Esophagus squamous epithelium (tissue), 5 donors: ENCODE data around the gene HHATL. TPM values are rescaled to one million over a fixed set of nuclear protein-coding genes. Genes with fewer than 3 reads are reported as not detected.

Experiments used
- DNase-seq: peaks from one replicate; lab custom pipeline; 2025; lab: John Stamatoyannopoulos, UW
- H3K27ac ChIP-seq, 4 donors: fragments of 200-600 bp; sonication (generic); one replicate each; pipeline ENCODE4 v1.5.1; 2016 to 2019; ENCODE audit warnings: mild to moderate bottlenecking in 1 of 4
- H3K27me3 ChIP-seq, 4 donors: fragments of 200-600 bp; sonication (generic); 1 replicate in 3 of 4; 2 replicates in 1 of 4; pipeline versions ENCODE4 v1.5.1 to v1.6.0; 2017 to 2021; ENCODE audit warnings: antibody characterized with exemption in 1 of 4
- H3K36me3 ChIP-seq, 3 donors: fragments of 200-600 bp; sonication (generic); one replicate each; pipeline ENCODE4 v1.5.1; 2016 to 2019
- H3K4me1 ChIP-seq, 3 donors: fragments of 200-600 bp; sonication (generic); one replicate each; pipeline ENCODE4 v1.5.1; 2017 to 2019
- H3K4me3 ChIP-seq, 4 donors: fragments of 200-600 bp; sonication (generic); 1 replicate in 3 of 4; 2 replicates in 1 of 4; pipeline ENCODE4 v1.5.1; 2016 to 2019; ENCODE audit warnings: mild to moderate bottlenecking in 2 of 4, moderate library complexity in 1 of 4
- H3K9me3 ChIP-seq, 3 donors: fragments of 200-600 bp; sonication (generic); one replicate each; pipeline ENCODE4 v1.5.1; 2016 to 2019
- CTCF ChIP-seq, 6 experiments: fragments of 450-650 bp in 4 of 6; fragments of 200-600 bp in 2 of 6; sonication (generic) in 2 of 6; IDR thresholded peaks; one replicate each; pipeline ENCODE4 v1.5.1; 2016 to 2019; ENCODE audit warnings: antibody characterized with exemption in 6 of 6, mild to moderate bottlenecking in 4 of 6, moderate library complexity in 4 of 6
- POLR2A ChIP-seq, 4 donors: fragments of 450-650 bp; IDR thresholded peaks; one replicate each; pipeline ENCODE4 v1.6.1; 2017; ENCODE audit warnings: antibody characterized with exemption in 4 of 4, mild to moderate bottlenecking in 4 of 4, moderate library complexity in 3 of 4
- WGBS, 2 donors: methylation state at CpG; one replicate each; pipeline ENCODE4 v1.1.5; 2018; 5-methylcytosine and 5-hydroxymethylcytosine counted together
- intact Hi-C: fragments of 100-400 bp; cut with DNase I; formaldehyde crosslinking; loops from one replicate; pipeline ENCODE4 v1.15.0; 2022
- total RNA-seq, 4 donors: library from RNA; depleted of rRNA; stranded (reverse); fragments of >200 nt; gene quantifications; one replicate each; pipeline ENCODE4 v1.1.0, GENCODE V29; 2016
- donor health status: DM: yes; HTN: yes; CAD: no.

The HHATL gene
- total RNA-seq, 4 donors from 2014 or later, result not detected

GRCh38 chr3:42739401-42740158, 37.0 kb upstream of the HHATL start:
- no peak for DNase-seq
- TF ChIP-seq POLR2A (IDR thresholded peaks at IDR 0.05) (no peak), CTCF (IDR thresholded peaks at IDR 0.05) (no peak)
- Histone ChIP-seq H3K9me3 (no peaks in the 10 kb centered on the region), H3K4me3 (no peak overlapping the region), H3K36me3 (no peaks in the 10 kb centered on the region), H3K27ac (no peak overlapping the region), H3K27me3 (no peaks in the 10 kb centered on the region), H3K4me1 (peaks cover 0 to 7% (median 5%) of the 10 kb centered on the region in 3 donors)
- 88% methylated on average over 6 to 9 of the region's 12 CpGs for WGBS, 2 donors
- intact Hi-C loops, result loop anchor here (10.0 kb wide), 1 partner anchor 155 kb away; the partner anchor contains the start of gene SEC22C

- no peak for DNase-seq
- Histone ChIP-seq H3K4me3 (no peak overlapping the region), H3K9me3 (no peaks in the 10 kb centered on the region), H3K36me3 (no peaks in the 10 kb centered on the region), H3K27ac (no peak overlapping the region), H3K4me1 (no peaks in the 10 kb centered on the region), H3K27me3 (no peaks in the 10 kb centered on the region)
- intact Hi-C loops, result no loop called here
- no peak for TF ChIP-seq CTCF (IDR thresholded peaks at IDR 0.05)
- TF ChIP-seq POLR2A (IDR thresholded peaks at IDR 0.05), result no peak
- WGBS, 2 donors, result 91 to 95% methylated on average over 6 of the region's 6 CpGs
Observed at GRCh38 chr3:42736531-42736930, 33.9 kb upstream of the HHATL start.

GRCh38 chr3:42736081-42736480, 33.5 kb upstream of the HHATL start:
- no peaks in the 10 kb centered on the region for H3K9me3 ChIP-seq
- TF ChIP-seq CTCF (IDR thresholded peaks at IDR 0.05) (no peak), POLR2A (IDR thresholded peaks at IDR 0.05) (no peak)
- no peak for DNase-seq
- H3K27me3 ChIP-seq, result no peaks in the 10 kb centered on the region
- intact Hi-C loops, result no loop called here
- no peaks in the 10 kb centered on the region for H3K36me3 ChIP-seq
- H3K27ac ChIP-seq, result no peak overlapping the region
- H3K4me3 ChIP-seq, result no peak overlapping the region
- H3K4me1 ChIP-seq, result no peaks in the 10 kb centered on the region
- WGBS, 2 donors, result 40% methylated on average over 1 of the region's 1 CpG

- Histone ChIP-seq H3K36me3 (no peaks in the 10 kb centered on the region), H3K4me1 (peaks cover 0 to under 1% (median 0%) of the 10 kb centered on the region in 3 donors), H3K4me3 (no peak overlapping the region), H3K27me3 (no peaks in the 10 kb centered on the region), H3K27ac (no peak overlapping the region), H3K9me3 (no peaks in the 10 kb centered on the region)
- TF ChIP-seq POLR2A (IDR thresholded peaks at IDR 0.05), result no peak
- TF ChIP-seq CTCF (IDR thresholded peaks at IDR 0.05), result no peak
- intact Hi-C loops, result no loop called here
- no peak for DNase-seq
- 85 to 97% methylated on average over 9 to 10 of the region's 12 CpGs for WGBS, 2 donors
Observed at GRCh38 chr3:42735615-42736014, 33.0 kb upstream of the HHATL start.

- Histone ChIP-seq H3K4me1 (peaks cover 0 to 6% (median 0%) of the 10 kb centered on the region in 3 donors), H3K4me3 (no peak overlapping the region), H3K27ac (no peak overlapping the region), H3K9me3 (no peaks in the 10 kb centered on the region), H3K36me3 (no peaks in the 10 kb centered on the region), H3K27me3 (no peaks in the 10 kb centered on the region)
- no peak for DNase-seq
- WGBS, 2 donors, result 67 to 86% methylated on average over 4 to 8 of the region's 8 CpGs
- intact Hi-C loops, result no loop called here
- TF ChIP-seq POLR2A (IDR thresholded peaks at IDR 0.05), result no peak
- no peak for TF ChIP-seq CTCF (IDR thresholded peaks at IDR 0.05)
Observed at GRCh38 chr3:42735019-42735418, 32.4 kb upstream of the HHATL start.
